GM12865 (cell line): ENCODE results near the gene TENT5C.

ENCODE experiments used
- DNase-seq: peaks from one replicate; pipeline ENCODE4 v3.0.0; 2010; ENCODE audit warnings: low read depth
- H3K4me3 ChIP-seq: 2 replicates; pipeline ENCODE4 v1.5.1; 2011; ENCODE audit warnings: mild to moderate bottlenecking, low read depth, low read length, control low read depth
- TF ChIP-seq, protein P1 (sequence below): IDR thresholded peaks from 2 replicates; pipeline ENCODE4 v1.5.1; 2011; ENCODE audit warnings: low read length, control low read depth, low read depth, inconsistent platforms; ENCODE audit not compliant: insufficient read depth; ENCODE audit errors: missing control alignments

TENT5C gene

DNA sequence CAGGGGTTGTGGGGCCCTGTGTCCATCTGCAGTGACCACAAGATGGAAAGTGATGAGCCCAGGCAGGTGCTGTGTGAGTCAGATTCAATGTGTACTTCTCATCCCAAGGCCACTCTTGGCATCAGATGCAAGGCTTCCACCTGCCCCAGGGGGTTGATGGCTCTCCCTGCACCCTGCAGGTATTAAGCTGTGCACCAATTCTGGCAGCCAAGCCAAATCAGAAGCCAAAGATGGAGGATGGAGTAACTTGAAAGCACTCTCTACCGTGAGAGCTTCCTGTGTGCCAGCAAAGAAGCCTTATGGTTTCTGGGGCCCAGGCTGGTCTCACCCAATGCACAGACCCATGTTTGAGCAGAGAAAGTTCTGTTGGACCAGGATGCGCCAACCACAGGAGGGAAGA lies 44.3 kb upstream of the TENT5C start:
- no peak for DNase-seq
- TF ChIP-seq, protein P1, sequence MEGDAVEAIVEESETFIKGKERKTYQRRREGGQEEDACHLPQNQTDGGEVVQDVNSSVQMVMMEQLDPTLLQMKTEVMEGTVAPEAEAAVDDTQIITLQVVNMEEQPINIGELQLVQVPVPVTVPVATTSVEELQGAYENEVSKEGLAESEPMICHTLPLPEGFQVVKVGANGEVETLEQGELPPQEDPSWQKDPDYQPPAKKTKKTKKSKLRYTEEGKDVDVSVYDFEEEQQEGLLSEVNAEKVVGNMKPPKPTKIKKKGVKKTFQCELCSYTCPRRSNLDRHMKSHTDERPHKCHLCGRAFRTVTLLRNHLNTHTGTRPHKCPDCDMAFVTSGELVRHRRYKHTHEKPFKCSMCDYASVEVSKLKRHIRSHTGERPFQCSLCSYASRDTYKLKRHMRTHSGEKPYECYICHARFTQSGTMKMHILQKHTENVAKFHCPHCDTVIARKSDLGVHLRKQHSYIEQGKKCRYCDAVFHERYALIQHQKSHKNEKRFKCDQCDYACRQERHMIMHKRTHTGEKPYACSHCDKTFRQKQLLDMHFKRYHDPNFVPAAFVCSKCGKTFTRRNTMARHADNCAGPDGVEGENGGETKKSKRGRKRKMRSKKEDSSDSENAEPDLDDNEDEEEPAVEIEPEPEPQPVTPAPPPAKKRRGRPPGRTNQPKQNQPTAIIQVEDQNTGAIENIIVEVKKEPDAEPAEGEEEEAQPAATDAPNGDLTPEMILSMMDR: no peak
- no peak overlapping the region for H3K4me3 ChIP-seq

DNA sequence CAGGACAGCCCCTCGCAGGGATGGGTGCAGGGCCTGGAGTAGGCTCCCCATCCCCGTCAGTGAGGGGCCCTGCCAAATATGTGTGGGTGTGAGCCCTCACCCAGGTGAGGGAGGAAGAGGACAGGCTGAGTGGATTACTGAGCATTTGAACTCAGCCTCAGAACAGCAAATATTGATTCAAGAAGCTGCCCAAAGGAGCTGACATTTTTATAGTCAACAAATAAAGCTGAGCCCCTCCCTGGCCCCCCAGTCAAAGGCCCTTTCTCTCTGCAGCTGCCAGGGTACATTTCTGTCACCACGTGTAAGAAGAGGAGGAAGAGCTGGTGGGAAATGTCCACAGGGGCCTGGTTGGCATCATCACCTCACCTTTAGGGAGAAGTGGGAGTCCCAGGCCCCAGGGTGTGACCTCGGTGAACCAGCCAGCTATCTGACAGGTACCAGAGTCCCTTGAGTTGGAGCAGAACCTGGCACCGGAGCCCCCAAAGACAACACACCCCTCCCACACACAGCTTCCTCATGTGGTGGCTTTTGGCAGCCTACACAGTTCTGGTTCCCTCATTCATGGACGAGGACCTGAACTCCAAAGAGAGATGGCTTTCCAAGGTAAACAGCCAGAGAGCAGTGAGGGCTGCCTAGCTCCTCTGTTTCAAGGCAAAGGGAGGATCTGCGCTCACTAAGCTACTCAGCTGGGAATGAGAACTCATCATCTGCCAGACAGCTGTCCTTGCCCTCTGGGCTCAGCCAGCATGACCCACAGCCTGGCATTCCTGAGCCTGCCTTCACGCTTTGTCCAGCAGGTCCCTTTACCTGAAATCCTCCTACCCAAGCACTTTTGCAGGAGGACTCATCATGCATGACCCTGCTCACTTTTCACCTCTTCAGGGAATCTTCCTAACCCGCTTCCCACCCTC lies 43.0 kb upstream of the TENT5C start:
- TF ChIP-seq, protein P1: no peak
- no peak for DNase-seq

DNA sequence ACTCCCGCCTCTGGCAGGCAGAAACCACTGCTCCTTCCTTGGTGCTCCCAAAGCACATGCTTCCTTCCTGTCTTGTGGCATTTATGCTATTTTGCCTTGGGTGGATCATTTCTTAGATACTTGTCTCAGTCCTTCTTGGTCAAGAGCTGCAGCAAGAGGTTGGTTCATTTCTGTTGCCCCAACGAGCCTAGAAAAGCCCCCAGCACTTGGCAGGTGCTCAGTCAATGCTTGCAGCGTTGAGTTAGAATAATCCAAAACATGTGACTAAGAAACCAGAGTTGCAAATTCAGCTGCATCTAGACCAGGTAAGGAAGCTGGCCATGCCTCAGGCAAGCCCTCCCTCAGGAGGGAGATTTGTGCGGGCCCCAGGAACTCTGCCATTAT lies 42.4 kb upstream of the TENT5C start:
- H3K4me3 ChIP-seq: no peak overlapping the region
- no peak for DNase-seq
- TF ChIP-seq, protein P1: no peak

More for the DNA sequence above, 43.0 kb upstream of the TENT5C start:
- no peak overlapping the region for H3K4me3 ChIP-seq

DNA sequence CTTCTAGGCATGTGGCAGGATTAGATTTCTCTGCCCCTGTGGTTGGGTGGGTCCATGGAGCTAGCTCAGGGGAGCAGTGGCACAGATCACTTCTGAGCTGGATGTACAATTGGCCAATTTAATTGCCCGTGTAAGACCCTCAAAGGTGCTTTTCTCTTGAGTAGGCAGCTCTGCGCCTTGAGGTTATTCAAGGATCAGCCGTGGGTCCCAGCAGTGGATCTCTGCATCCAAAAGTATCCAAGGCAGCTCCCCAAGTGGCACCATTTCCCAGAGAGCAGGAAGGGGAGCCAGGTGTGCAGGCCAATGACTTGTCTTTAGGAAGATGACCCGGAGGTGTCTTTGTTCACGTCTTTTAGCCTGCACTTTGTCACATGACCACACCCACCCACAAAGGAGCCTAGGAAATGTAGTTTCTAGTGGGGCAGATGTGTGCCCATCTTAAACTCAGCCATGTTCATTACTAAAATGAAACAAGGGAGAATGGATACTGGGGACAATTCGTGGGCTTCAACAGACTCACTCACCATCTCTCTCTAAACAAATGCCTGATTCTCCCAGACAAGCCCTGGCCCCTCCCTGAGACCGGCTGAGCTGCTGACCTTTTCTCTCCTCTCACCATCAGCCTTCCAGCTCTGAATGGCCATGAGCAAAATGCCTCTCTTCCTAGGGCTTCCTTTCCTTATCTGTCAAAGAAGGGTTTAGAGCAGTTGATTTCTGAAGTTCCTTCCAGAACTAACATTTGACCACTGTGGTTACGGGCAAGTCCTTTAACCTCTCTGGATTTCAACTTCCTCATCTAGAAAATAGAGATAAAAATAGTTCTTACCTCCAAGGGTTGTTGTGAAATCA lies 41.4 kb upstream of the TENT5C start:
- DNase-seq: no peak
- TF ChIP-seq, protein P1: no peak
- H3K4me3 ChIP-seq: no peak overlapping the region

DNA sequence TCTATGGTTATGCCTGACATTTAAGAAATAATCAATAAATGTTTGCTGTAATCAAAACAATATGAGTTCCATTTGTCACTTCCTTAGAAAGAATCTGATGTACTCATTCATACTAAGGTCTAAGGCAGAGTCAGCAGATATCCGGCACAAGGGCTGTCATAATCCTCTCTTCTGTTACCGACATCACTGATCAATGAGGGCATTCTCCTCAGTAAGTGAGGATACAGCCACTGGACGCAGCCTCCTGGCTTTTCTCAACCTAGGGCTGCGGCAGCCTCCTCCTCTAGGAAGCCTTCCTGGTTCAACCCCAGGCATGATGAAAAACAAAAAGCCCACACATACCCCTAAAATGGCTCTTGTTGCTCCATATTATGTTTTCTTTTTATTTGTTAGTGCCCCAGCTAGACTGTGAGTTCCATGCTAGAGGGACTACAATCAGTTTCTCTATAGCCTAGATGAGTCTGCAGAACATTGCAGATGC lies 40.7 kb upstream of the TENT5C start:
- no peak overlapping the region for H3K4me3 ChIP-seq
- DNase-seq: no peak
- TF ChIP-seq, protein P1: no peak

DNA sequence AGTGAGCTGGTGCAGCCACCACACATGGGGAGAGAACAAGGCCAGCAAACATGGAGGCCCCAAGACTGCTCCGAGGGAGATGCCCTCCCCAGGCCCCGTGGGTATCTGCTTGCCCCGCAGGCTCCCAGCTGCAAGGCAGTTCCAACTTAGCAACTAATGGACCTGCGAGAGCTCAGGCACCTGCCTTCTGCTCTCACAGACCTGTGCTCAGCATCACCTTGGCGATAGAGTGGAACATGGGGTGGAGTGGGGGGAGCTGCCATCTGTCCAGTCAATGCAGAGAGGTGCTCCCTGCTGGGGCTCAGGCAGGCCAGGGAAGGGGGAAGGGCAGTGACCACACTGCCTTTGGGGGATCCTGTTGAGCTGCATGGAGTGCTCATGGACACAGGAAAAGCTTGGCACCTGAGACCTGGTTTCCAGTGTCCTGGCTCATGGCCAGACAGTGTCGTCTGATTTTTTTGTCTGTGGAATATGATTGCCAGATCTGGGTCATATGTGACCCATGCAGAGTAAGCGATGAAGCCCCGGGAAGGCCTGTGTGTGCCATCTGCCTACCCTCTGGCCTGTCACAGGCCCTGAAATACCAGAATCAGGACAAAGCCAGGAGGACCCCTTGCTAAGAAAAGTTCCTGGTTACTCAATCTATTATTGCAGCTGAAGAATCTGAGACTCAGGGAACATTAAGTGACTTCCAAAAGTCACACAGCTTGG lies 39.9 kb upstream of the TENT5C start:
- no peak for DNase-seq
- H3K4me3 ChIP-seq: no peak overlapping the region
- TF ChIP-seq, protein P1: no peak
